HepG2 (cell line): ENCODE data around the gene ITCH. TPM values are rescaled to one million over a fixed set of nuclear protein-coding genes. Genes with fewer than 3 reads are reported as not detected.

Experiments
- ATAC-seq: fragments of 200-7000 bp; cut with Tn5 transposase; 3 replicates; pipeline ENCODE4 v1.9.1; 2020; ENCODE audit warnings: mild to moderate bottlenecking, moderate library complexity
- BruUV-seq: library from RNA; stranded (reverse); fragments of 400-500 nt; replicated peaks from 2 replicates; lab custom pipeline; 2021; lab: Mats Ljungman, UMichigan
- CTCF ChIA-PET: fragments of 300-600 bp; formaldehyde crosslinking; extraction: SDS; loops from one replicate; lab custom pipeline; 2021; ENCODE audit warnings: low total read pairs, inconsistent platforms, low intra/inter-chr PET ratio; lab: Yijun Ruan, JAX
- POLR2A ChIA-PET: fragments of 350-600 bp; sonication (Branson Sonifier 250); formaldehyde crosslinking; loops from one replicate; lab custom pipeline; 2020; ENCODE audit warnings: antibody characterized with exemption, inconsistent platforms; lab: Yijun Ruan, JAX
- DNase-seq: peaks from one replicate; pipeline ENCODE4 v3.0.0-alpha.2; 2015; ENCODE audit warnings: low spot score
- FAIRE-seq: peaks from 3 replicates; lab custom pipeline; 2011; peaks lifted over from hg19 to GRCh38; lab: Jason Lieb, UNC
- H2AFZ ChIP-seq: one replicate; pipeline ENCODE4 v1.6.1; 2011; ENCODE audit warnings: low read length, inconsistent platforms
- H3K27ac ChIP-seq: fragments of 300-600 bp; 3 replicates; pipeline ENCODE4 v1.8.0; 2011; ENCODE audit warnings: mixed run types, mild to moderate bottlenecking, mixed read lengths, low read length, inconsistent platforms; ENCODE audit not compliant: insufficient read depth; ENCODE audit errors: extremely low read length
- H3K27me3 ChIP-seq, 2 experiments: fragments of 200-600 bp in 1 of 2; 2 replicates in 1 of 2; 3 replicates in 1 of 2; pipeline versions ENCODE4 v1.6.0 to v1.8.0; 2011; ENCODE audit warnings: low read length in 2 of 2, mild to moderate bottlenecking in 2 of 2, moderate library complexity in 2 of 2, inconsistent platforms in 1 of 2; ENCODE audit not compliant: insufficient read depth in 2 of 2, control insufficient read depth in 1 of 2
- H3K36me3 ChIP-seq, 2 experiments: fragments of 200-600 bp in 1 of 2; replicated peaks in 1 of 2; 2 replicates in 1 of 2; 3 replicates in 1 of 2; pipeline versions ENCODE4 v1.5.1 to v1.8.0; 2011; ENCODE audit warnings: low read length in 2 of 2, inconsistent platforms in 1 of 2; ENCODE audit not compliant: insufficient read depth in 2 of 2, control insufficient read depth in 1 of 2
- H3K4me1 ChIP-seq: 2 replicates; pipeline ENCODE4 v1.5.1; 2012; ENCODE audit warnings: low read length, inconsistent platforms; ENCODE audit not compliant: insufficient read depth
- H3K4me2 ChIP-seq: 2 replicates; pipeline ENCODE4 v1.6.0; 2011; ENCODE audit warnings: low read depth, low read length, inconsistent platforms
- H3K4me3 ChIP-seq, 3 experiments: fragments of 200-600 bp in 1 of 3; sonication (generic), shearing (Covaris generic) in 1 of 3; replicated peaks in 1 of 3; 2 replicates each; pipeline ENCODE4 v1.5.1; 2011 to 2016; ENCODE audit warnings: low read length in 3 of 3, inconsistent platforms in 2 of 3, low read depth in 2 of 3, mild to moderate bottlenecking in 2 of 3, control low read depth in 1 of 3, mixed read lengths in 1 of 3; ENCODE audit not compliant: insufficient read depth in 1 of 3
- H3K79me2 ChIP-seq: one replicate; pipeline ENCODE4 v1.6.1; 2011; ENCODE audit warnings: low read length, inconsistent platforms; ENCODE audit not compliant: insufficient read depth
- H3K9ac ChIP-seq: 2 replicates; pipeline ENCODE4 v1.6.0; 2011; ENCODE audit warnings: mild to moderate bottlenecking, low read depth, low read length, inconsistent platforms; ENCODE audit not compliant: insufficient read depth
- H3K9me3 ChIP-seq: 2 replicates; pipeline ENCODE4 v1.5.1; 2012; ENCODE audit warnings: mild to moderate bottlenecking, low read length
- H4K20me1 ChIP-seq: 2 replicates; pipeline ENCODE4 v1.6.0; 2011; ENCODE audit warnings: inconsistent platforms, mild to moderate bottlenecking, low read length, moderate library complexity; ENCODE audit not compliant: insufficient read depth
- ATF7 ChIP-seq, 2 experiments: fragments of 450-650 bp in 1 of 2; sonication (generic) in 1 of 2; formaldehyde crosslinking in 1 of 2; IDR thresholded peaks; 2 replicates each; pipeline versions ENCODE4 v1.4.0 to v1.6.1; 2016 to 2020; ENCODE audit warnings: antibody characterized with exemption in 1 of 2, mild to moderate bottlenecking in 1 of 2, missing genetic modification reagents in 1 of 2
- EED ChIP-seq: sonication (generic); formaldehyde crosslinking; IDR thresholded peaks from 2 replicates; pipeline ENCODE4 v1.5.0; 2020; ENCODE audit warnings: mild to moderate bottlenecking, missing genetic modification reagents
- ETV5 ChIP-seq: IDR thresholded peaks from 2 replicates; pipeline ENCODE4 v1.6.1; 2018; ENCODE audit warnings: missing biosample characterization, missing genetic modification reagents, inconsistent platforms, borderline replicate concordance
- FOSL2 ChIP-seq: sonication (generic); formaldehyde crosslinking; IDR thresholded peaks from 2 replicates; pipeline ENCODE4 v1.4.0; 2020; ENCODE audit warnings: missing genetic modification reagents
- HOMEZ ChIP-seq: IDR thresholded peaks from 2 replicates; pipeline ENCODE4 v1.6.1; 2016; ENCODE audit warnings: low read depth
- SMYD3 ChIP-seq: sonication (generic); formaldehyde crosslinking; IDR thresholded peaks from 2 replicates; pipeline ENCODE4 v1.8.1; 2023; ENCODE audit warnings: mild to moderate bottlenecking, missing genetic modification reagents
- TFAP4 ChIP-seq: sonication (generic); IDR thresholded peaks from 2 replicates; pipeline ENCODE4 v1.6.1; 2016; ENCODE audit warnings: low read depth, borderline replicate concordance
- ZBTB42 ChIP-seq: sonication (generic); formaldehyde crosslinking; IDR thresholded peaks from 2 replicates; pipeline ENCODE4 v1.5.0; 2020; ENCODE audit warnings: mild to moderate bottlenecking, missing genetic modification reagents
- ZC3H13 ChIP-seq: sonication (generic); formaldehyde crosslinking; IDR thresholded peaks from 2 replicates; pipeline ENCODE4 v1.8.1; 2023; ENCODE audit warnings: mild to moderate bottlenecking, missing genetic modification reagents, moderate library complexity
- ZFAT ChIP-seq: sonication (generic); formaldehyde crosslinking; conservative IDR thresholded peaks from 2 replicates; pipeline ENCODE4 v1.8.1; 2023; ENCODE audit warnings: missing genetic modification reagents, inconsistent platforms
- ZNF101 ChIP-seq: sonication (generic); formaldehyde crosslinking; IDR thresholded peaks from 2 replicates; pipeline ENCODE4 v1.4.0; 2020; ENCODE audit warnings: mild to moderate bottlenecking, low read depth, missing genetic modification reagents, borderline replicate concordance
- ZNF513 ChIP-seq: sonication (generic); formaldehyde crosslinking; conservative IDR thresholded peaks from 2 replicates; pipeline ENCODE4 v1.5.0; 2020; ENCODE audit warnings: missing genetic modification reagents
- ZNF639 ChIP-seq: conservative IDR thresholded peaks from 2 replicates; pipeline ENCODE4 v1.6.1; 2018; ENCODE audit warnings: missing genetic modification reagents
- ZNF710 ChIP-seq: sonication (generic); formaldehyde crosslinking; IDR thresholded peaks from 2 replicates; pipeline ENCODE4 v1.5.0; 2020; ENCODE audit warnings: mild to moderate bottlenecking, missing genetic modification reagents, borderline replicate concordance
- ZNF772 ChIP-seq: sonication (generic); formaldehyde crosslinking; IDR thresholded peaks from 2 replicates; pipeline ENCODE4 v1.5.0; 2020; ENCODE audit warnings: mild to moderate bottlenecking, missing genetic modification reagents
- ZNF773 ChIP-seq: sonication (generic); formaldehyde crosslinking; IDR thresholded peaks from 2 replicates; pipeline ENCODE4 v1.4.0; 2020; ENCODE audit warnings: missing genetic modification reagents, borderline replicate concordance
- ZSCAN25 ChIP-seq: sonication (generic); formaldehyde crosslinking; IDR thresholded peaks from 2 replicates; pipeline ENCODE4 v1.8.0; 2022; ENCODE audit warnings: mild to moderate bottlenecking, missing genetic modification reagents
- WGBS: methylation state at CpG from one replicate; pipeline ENCODE4 v1.1.6; 2017; ENCODE audit warnings: low lambda C conversion rate; 5-methylcytosine and 5-hydroxymethylcytosine counted together
- in situ Hi-C: cut with HindIII; loops from 2 replicates; pipeline ENCODE4 v1.10.0; 2017; ENCODE audit warnings: low pct_unique_long_range_greater_than_20kb; ENCODE audit not compliant: extremely low pct_ligation_motif_present
- intact Hi-C: fragments of 100-400 bp; cut with micrococcal nuclease; formaldehyde crosslinking; loops from one replicate; pipeline ENCODE4 v1.10.0; 2022; ENCODE audit not compliant: unreplicated experiment
- polyA plus RNA-seq, 8 experiments: library from polyadenylated mRNA; depleted of rRNA in 3 of 8; stranded (reverse) in 7 of 8; unstranded in 1 of 8; fragments of >200 nt; fragmentation: Illumina TruSeq in 4 of 8; extraction: Trizol in 4 of 8; gene quantifications; 2 replicates each; pipeline versions ENCODE4 v1.2.1 to v1.2.3, GENCODE V29; 2011 to 2016; ENCODE audit warnings: low read depth in 4 of 8, missing spikeins in 1 of 8, mixed read lengths in 1 of 8; ENCODE audit not compliant: insufficient read depth in 1 of 8
- total RNA-seq, 5 experiments: library from RNA; depleted of rRNA; stranded (reverse); fragments of >200 nt; fragmentation: Illumina TruSeq; extraction: Trizol; gene quantifications; 2 replicates each; pipeline ENCODE4 v1.2.3, GENCODE V29; 2016; ENCODE audit warnings: low read depth in 1 of 5

The ITCH gene
- total and polyA plus RNA-seq, 2 of the 13 experiments (the other 11 are each of a cell fraction or from before 2014, with no cell fraction given), result 20.5 to 112 TPM

- Histone ChIP-seq H3K79me2 (no peaks in the 10 kb centered on the region), H3K27me3 (no peaks in the 10 kb centered on the region), H2AFZ (no peak overlapping the region), H3K4me1 (peaks cover 81% of the 10 kb centered on the region), H3K27ac (no peak overlapping the region), H4K20me1 (no peaks in the 10 kb centered on the region), H3K36me3 (no peaks in the 10 kb centered on the region), H3K9ac (no peak overlapping the region), H3K4me2 (no peak overlapping the region), H3K9me3 (no peaks in the 10 kb centered on the region), H3K4me3 (no peak overlapping the region)
- no peak for ATAC-seq
- intact Hi-C loops, result no loop called here
- BruUV-seq, result no TSS peak
- CTCF ChIA-PET, result no interaction called here
- no peak for FAIRE-seq
- in situ Hi-C loops, result no loop called here
- POLR2A ChIA-PET, result interaction anchor here (1.1 to 1.4 kb wide), 2 partner anchors 19 to 47 kb away, joined by 3 to 4 read pairs; partner anchors contain the start of gene ITCH
- 74% methylated on average over 6 of the region's 6 CpGs for WGBS
- DNase-seq, result no peak
- no peak for TF ChIP-seq ZNF101 (CRISPR knock-in tag)
- TF ChIP-seq ZSCAN25, result 0 out of 2 replicates have a peak, but pooled peaks have one; percentile 37
- peak; percentile 79; the same call in 1 of the 2 replicates for TF ChIP-seq ETV5 (CRISPR knock-in tag)
- TF ChIP-seq ZNF639 (CRISPR knock-in tag), result no peak
- no peak for TF ChIP-seq ZC3H13 (CRISPR knock-in tag)
- no peak for TF ChIP-seq ZNF772 (CRISPR knock-in tag)
- TF ChIP-seq ZBTB42 (CRISPR knock-in tag), result no peak
- no peak for TF ChIP-seq SMYD3 (CRISPR knock-in tag)
- TF ChIP-seq HOMEZ, result no peak
- no peak for TF ChIP-seq ATF7 (IDR thresholded peaks at IDR 0.05)
- no peak for TF ChIP-seq ATF7 (CRISPR knock-in tag; IDR thresholded peaks at IDR 0.05)
- peak; percentile 85 for TF ChIP-seq FOSL2 (CRISPR knock-in tag)
- no peak for TF ChIP-seq EED
- TF ChIP-seq ZFAT (CRISPR knock-in tag), result no peak
- TF ChIP-seq ZNF513 (CRISPR knock-in tag), result no peak
- TF ChIP-seq ZNF773, result no peak
- TF ChIP-seq ZNF710, result no peak
- no peak for TF ChIP-seq TFAP4
These were observed 46.8 kb upstream of the ITCH start for GRCh38 chr20:34316196-34316814.
